Measurements from ENCODE around the gene EXTL1. TPM values are rescaled to one million over a fixed set of nuclear protein-coding genes. Genes with fewer than 3 reads are reported as not detected.
"Not testable (repeated sequence)": the region's sequence is repeated elsewhere in the genome, so short reads cannot be mapped to it uniquely, and the experiment has no call there.

The EXTL1 gene
- 11.9 TPM for total RNA-seq
- long read RNA-seq, full-length matches to known transcripts, result 30 of 60 reads
- long read RNA-seq, partial matches to known transcripts, result 13 of 60 reads
- long read RNA-seq, other reads (novel, unspliced or antisense), result 17 of 60 reads

GRCh38 chr1:26021647-26022403 lies at the start of gene EXTL1:
Gene EXTL1, plus strand, starts transcription at chr1:26021775. Its CDS starts 872 bp downstream, at chr1:26022647.
- DNase-seq (peak; percentile 85), ATAC-seq (ENCODE audit: poor library complexity) (peak; percentile 85)
- intact Hi-C loops (cut with DNase I), result no loop called here

- ATAC-seq (ENCODE audit: poor library complexity) (no peak), DNase-seq (no peak)
- intact Hi-C loops (cut with DNase I), result no loop called here
These were observed 49.8 kb upstream of the EXTL1 start for GRCh38 chr1:25971811-25972180.

GRCh38 chr1:25973610-25974321 lies 47.8 kb upstream of the EXTL1 start:
- ATAC-seq (ENCODE audit: poor library complexity) (no peak), DNase-seq (no peak)
- intact Hi-C loops (cut with DNase I), result no loop called here

- intact Hi-C loops (cut with DNase I), result no loop called here
- no peak for DNase-seq
- ATAC-seq (ENCODE audit: poor library complexity), result no peak
These were observed 43.8 kb upstream of the EXTL1 start for GRCh38 chr1:25977801-25978200.

- intact Hi-C loops (cut with DNase I), result no loop called here
- no peak for DNase-seq
- ATAC-seq (ENCODE audit: poor library complexity), result no peak
These were observed 43.2 kb upstream of the EXTL1 start for GRCh38 chr1:25978403-25978802.

- no peak for DNase-seq
- intact Hi-C loops (cut with DNase I), result no loop called here
- ATAC-seq (ENCODE audit: poor library complexity), result no peak
These were observed 42.4 kb upstream of the EXTL1 start for GRCh38 chr1:25979210-25979609.

GRCh38 chr1:25985171-25985570 lies 36.4 kb upstream of the EXTL1 start:
- ATAC-seq (ENCODE audit: poor library complexity) (no peak), DNase-seq (no peak)
- intact Hi-C loops (cut with DNase I), result no loop called here

- no peak for DNase-seq
- intact Hi-C loops (cut with DNase I), result no loop called here
These were observed 35.9 kb upstream of the EXTL1 start for GRCh38 chr1:25985670-25986069.

GRCh38 chr1:25986773-25987172 lies 34.8 kb upstream of the EXTL1 start:
- ATAC-seq (ENCODE audit: poor library complexity); DNase-seq; intact Hi-C loops (cut with DNase I): not testable (repeated sequence)

More at GRCh38 chr1:25985670-25986069, 35.9 kb upstream of the EXTL1 start:
- no peak for ATAC-seq (ENCODE audit: poor library complexity)

GRCh38 chr1:25987951-25988350 lies 33.6 kb upstream of the EXTL1 start:
- ATAC-seq (ENCODE audit: poor library complexity), result no peak
- intact Hi-C loops (cut with DNase I), result no loop called here
- DNase-seq, result no peak

- no peak for DNase-seq
- ATAC-seq (ENCODE audit: poor library complexity), result no peak
- intact Hi-C loops (cut with DNase I), result no loop called here
These were observed 31.9 kb upstream of the EXTL1 start for GRCh38 chr1:25989440-25990234.

- ATAC-seq (ENCODE audit: poor library complexity) (no peak), DNase-seq (no peak)
- intact Hi-C loops (cut with DNase I), result no loop called here
These were observed 31.3 kb upstream of the EXTL1 start for GRCh38 chr1:25990251-25990650.

GRCh38 chr1:25990702-25991395 lies 30.7 kb upstream of the EXTL1 start:
- intact Hi-C loops (cut with DNase I), result no loop called here
- peak; percentile 51 for ATAC-seq (ENCODE audit: poor library complexity)
- DNase-seq, result no peak

- no peak for DNase-seq
- no peak for ATAC-seq (ENCODE audit: poor library complexity)
- intact Hi-C loops (cut with DNase I), result no loop called here
These were observed 29.5 kb upstream of the EXTL1 start for GRCh38 chr1:25991937-25992688.

GRCh38 chr1:25992689-25993171 lies 28.8 kb upstream of the EXTL1 start:
- no peak for DNase-seq
- intact Hi-C loops (cut with DNase I), result no loop called here

GRCh38 chr1:25993197-25993951 lies 28.2 kb upstream of the EXTL1 start:
- intact Hi-C loops (cut with DNase I), result no loop called here
- ATAC-seq (ENCODE audit: poor library complexity), result no peak
- DNase-seq, result no peak

More at GRCh38 chr1:25992689-25993171, 28.8 kb upstream of the EXTL1 start:
- no peak for ATAC-seq (ENCODE audit: poor library complexity)

All from Right ventricle myocardium superior (tissue), 1 donor.